ENCODE results near the gene RERE. TPM values are rescaled to one million over a fixed set of nuclear protein-coding genes. Genes with fewer than 3 reads are reported as not detected.
A peak's percentile ranks its signal among the peaks of the same experiment; 100 is the strongest.

Gene RERE
- total RNA-seq, 1 experiment from 2014 or later, result 9.8 TPM

DNA sequence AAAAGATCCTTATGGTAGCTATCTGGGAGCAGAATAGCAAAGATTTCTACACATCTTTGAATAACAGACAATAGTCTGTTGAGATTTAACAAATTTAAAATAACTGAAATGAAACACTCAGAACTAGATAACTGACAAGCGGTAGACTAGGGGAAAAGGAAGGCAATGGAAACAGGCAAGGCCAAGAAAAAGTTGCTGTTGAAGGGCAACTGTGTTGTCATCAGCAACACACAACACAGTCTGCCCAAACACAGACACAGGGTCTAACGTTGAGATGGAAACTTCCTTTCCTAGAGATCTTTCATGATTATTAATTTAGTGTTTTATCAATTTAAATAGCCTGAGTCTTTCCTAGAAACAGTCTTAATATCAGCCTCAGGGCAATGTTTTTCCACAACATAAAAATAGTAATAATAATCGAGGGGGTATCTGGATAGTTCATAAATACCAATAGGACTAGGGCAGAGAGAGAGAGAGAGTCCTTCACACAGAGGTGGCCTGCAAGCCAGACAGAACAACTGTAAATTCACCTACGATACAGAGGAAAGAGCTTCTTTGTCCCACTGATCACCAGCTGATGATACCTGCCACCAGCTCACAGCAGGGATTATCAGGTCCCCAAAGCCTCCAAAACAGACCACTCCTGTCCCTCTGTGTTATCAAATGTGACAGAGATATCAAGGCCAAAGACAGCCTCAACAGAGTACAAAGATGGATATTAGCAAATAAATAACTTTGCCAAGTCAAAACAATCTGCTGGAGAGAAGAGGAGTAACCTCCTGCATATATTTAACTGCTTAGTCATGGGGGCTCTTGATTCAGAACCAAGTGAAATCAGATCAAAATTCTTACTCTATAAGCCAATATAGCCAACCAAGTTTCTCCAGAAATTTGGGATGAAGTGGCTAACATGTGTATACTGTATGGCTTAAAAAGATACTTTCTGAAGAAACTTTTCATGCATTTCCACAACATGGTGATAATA, 254.3 kb downstream of the RERE start:
- in situ Hi-C loops (cut with HindIII; ENCODE audit: low pct_unique_long_range_greater_than_20kb, low sequenced_read_pairs), result no loop called here
- DNase-seq (ENCODE audit: low read depth), result peak; percentile 41

DNA sequence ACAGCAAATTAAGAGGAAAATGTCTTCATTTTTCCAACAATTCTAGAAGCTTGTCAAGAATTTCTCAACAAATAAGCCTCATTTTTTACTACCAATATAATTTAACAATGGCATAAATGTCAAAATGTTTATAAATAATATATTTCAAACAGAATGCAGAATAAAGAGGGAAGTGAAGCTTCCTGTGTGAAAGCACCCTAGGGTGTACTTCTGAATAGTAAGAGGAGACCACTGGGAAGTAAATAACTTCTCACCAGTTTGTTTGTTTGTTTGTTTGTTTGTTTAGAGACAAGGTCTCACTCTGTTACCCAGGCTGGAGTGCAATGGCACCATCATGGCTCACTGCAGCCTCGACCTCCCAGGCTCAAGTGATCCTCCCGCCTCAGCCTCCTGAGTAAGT, 255.2 kb downstream of the RERE start:
- in situ Hi-C loops (cut with HindIII; ENCODE audit: low pct_unique_long_range_greater_than_20kb, low sequenced_read_pairs), result no loop called here
- DNase-seq (ENCODE audit: low read depth), result no peak

DNA sequence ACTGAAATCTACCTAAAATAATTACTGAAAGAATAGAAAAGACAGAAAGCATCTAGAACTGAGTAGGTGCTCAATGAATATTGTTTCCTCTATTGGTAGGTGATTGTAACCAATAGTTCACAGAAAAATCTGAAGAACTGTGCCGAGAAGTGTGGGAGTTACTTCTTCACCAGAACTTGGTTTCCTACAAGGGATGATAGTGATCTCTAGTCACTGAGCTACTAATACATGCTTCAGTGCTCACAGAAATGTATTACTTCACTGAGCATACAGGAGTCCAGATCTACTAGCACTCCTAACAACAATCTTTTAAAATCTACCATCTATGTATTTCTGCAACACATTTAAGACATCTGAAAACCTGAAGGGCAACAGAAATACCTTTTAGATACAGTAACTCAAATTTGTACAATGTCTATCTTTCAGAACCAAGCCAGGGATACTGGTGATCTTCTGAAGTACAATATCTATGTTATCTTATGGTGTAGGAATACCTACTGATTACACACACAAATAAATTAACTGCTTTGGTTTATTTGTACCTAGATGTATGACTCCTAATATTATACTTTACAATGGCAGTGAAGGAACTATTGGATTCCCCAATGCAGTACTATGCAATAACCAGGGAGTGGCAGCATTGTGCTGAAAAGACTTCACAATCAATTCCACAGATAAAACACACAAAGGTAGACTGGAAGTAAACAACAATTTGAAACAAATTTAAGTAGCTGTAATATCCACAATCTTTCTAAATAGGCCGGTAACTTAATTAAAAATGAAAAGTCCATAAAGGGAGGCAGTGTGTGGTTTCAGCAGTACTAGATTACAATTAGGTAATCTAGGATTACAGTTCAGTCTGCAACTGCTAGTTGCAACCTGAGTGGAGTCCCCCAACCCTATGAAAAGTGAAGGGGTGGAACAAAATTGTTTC, 256.6 kb downstream of the RERE start:
- in situ Hi-C loops (cut with HindIII; ENCODE audit: low pct_unique_long_range_greater_than_20kb, low sequenced_read_pairs), result no loop called here
- DNase-seq (ENCODE audit: low read depth), result peak; percentile 54

DNA sequence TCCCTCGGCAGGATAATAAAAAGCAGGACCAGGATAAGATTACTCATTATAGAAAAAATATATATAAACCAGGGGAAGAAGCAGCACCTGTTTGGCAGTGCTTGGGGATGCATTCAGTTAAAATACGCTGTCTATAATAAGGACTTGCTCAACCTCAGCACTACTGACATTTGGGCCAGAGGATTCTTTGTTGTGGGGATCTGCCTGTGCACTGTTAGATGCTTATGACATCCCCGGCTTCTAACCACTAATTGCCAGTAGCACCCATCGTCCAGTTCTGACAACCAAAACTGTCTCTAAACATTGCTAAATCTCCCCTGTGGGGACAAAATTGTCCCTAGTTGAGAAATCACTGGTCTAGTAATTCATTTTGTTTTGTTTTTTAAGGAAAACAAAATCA, 257.4 kb downstream of the RERE start:
- DNase-seq (ENCODE audit: low read depth), result no peak
- in situ Hi-C loops (cut with HindIII; ENCODE audit: low pct_unique_long_range_greater_than_20kb, low sequenced_read_pairs), result no loop called here

DNA sequence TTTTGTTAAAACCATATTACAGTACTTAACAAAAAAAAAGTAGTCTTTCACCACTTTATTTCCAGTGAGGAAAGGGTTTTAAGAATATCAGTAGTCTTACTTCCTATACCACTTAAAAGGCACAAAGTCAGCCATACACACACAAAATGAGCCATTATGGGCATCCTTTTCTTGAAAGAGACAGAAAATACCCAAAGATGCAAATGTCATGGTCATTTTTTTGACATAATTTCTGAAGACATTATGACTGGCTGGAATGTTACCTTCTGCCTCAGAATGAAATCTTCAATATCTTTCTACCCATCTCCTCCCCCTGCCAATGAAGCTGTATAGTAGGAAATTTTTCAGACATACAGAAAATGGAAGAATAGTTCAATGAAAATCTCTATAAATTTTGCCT, 261.9 kb downstream of the RERE start:
- DNase-seq (ENCODE audit: low read depth), result no peak
- in situ Hi-C loops (cut with HindIII; ENCODE audit: low pct_unique_long_range_greater_than_20kb, low sequenced_read_pairs), result no loop called here

DNA sequence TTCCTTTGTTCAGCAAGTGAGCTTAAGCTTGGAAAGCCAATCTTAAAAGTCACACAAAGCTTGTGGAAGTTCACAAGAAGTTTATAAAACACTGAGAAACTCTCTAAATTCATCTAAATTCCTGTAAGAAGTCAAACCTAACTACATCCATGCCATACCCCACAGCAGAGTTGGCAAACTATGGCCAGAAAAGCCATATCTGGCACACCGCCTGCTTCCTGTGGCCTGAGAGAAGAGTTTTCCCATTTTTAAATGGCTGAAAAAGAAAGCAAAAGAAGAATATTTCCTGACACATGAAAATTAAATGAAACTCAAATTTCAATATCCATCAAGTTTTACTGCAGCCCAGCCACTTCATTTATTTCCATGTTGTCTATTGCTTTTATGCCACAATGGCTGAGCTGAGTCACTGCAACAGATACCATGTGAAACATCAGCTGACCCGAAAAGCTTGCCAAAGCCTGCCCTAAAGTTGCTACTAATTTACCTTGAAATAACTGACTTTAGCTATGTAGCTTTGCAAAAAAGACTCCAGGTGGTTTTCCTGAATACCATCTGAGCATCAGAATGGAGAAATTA, 262.4 kb downstream of the RERE start:
- DNase-seq (ENCODE audit: low read depth), result peak; percentile 37
- in situ Hi-C loops (cut with HindIII; ENCODE audit: low pct_unique_long_range_greater_than_20kb, low sequenced_read_pairs), result no loop called here

DNA sequence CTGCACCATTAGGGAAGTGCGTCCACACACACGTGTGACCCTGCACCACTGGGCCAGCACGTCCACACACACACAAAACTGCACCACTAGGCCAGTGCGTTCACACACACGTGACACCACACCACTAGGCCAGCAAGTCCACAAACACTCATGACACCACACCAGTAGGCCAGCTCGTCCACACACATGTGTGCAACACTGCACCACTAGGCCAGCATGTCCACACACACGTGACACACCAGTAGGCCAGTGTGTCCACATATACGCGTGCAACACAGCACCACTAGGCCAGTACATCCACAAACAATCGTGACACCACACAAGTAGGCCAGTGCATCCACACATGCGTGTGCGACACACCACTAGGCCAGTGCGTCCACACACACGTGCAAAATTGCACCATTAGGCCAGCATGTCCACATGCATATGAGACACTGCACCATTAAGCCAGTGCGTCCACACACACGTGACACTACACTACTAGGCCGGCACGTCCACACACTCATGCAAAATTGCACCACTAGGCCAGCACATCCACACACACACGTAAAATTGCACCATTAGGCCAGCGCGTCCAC, 264.5 kb downstream of the RERE start:
- in situ Hi-C loops (cut with HindIII; ENCODE audit: low pct_unique_long_range_greater_than_20kb, low sequenced_read_pairs), result no loop called here
- DNase-seq (ENCODE audit: low read depth), result no peak

DNA sequence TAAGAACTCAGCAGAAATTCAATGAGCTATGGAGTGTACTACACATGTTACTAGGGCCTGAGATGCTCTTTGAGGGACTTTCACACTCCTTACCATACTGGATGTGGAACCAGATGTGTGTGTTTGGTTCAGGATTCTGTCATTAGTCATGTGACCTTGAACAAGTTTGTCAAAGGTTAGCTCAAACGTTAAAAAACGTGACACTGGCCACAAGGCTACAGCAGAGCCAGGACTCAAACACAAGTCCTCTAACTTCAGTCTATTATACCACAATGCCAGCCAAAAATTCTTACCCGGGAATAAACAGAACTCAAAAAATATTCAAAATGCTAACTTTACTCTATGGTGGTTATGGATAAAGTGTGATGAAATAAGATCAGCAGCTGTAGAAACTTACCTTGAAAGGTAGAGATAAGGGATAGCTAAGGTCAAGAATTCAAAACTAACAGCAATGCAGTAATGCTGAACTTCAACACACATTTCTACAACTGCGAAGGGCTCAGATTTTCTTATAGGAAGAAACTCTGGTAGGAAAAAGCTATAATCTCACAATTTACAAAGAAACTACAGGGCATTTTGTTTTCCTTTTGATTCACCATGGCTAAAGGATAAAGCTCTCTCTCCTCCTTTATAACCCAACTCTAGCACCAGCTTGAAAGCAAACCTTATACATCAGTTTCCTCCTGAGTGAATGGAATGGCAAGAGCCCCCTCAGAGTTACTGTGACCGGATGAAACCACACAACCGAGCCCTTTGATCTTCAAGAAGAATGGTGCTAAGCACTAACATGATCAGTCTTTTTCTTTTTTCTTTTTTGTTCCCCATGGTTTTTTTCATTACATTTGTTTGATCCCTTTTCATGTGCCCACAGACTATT, 265.6 kb downstream of the RERE start:
- DNase-seq (ENCODE audit: low read depth), result no peak
- in situ Hi-C loops (cut with HindIII; ENCODE audit: low pct_unique_long_range_greater_than_20kb, low sequenced_read_pairs), result no loop called here

DNA sequence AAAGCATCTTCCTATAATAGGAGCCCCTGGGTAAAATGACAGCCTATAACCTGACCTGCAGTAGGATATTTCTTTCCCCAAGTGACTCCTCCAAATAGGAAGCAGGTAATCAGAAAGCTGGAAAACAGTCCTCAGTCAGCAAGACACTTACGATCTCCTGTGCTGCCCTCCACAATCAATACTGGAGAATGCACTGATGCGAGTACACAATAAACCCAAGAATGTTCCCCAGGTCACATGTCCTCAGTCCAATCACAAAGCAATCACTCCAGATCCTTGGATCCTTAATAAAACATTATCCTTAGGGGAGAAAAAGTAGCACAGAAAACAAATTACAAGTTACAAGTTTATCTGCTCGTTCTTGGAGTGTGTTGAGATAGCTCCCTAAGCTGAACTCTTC, 266.4 kb downstream of the RERE start:
- DNase-seq (ENCODE audit: low read depth), result no peak
- in situ Hi-C loops (cut with HindIII; ENCODE audit: low pct_unique_long_range_greater_than_20kb, low sequenced_read_pairs), result no loop called here

DNA sequence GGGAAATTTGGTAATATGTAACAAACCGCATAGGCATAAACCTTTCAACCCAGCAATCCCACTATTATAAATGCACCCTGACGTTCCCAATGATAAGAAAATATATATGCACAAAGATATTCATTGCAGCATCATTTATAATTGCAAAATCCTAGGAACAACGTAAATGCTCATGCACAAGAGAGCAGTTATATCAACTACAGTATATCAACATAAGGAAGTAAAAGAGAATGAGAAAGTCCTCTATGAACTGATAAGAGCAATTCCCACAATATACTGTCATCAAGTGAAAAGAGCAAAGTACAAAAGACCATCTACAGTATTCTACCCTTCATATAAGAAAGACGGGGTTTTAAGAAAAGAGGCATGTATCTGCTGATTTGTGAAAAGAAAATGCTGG, 269.6 kb downstream of the RERE start:
- DNase-seq (ENCODE audit: low read depth), result no peak
- in situ Hi-C loops (cut with HindIII; ENCODE audit: low pct_unique_long_range_greater_than_20kb, low sequenced_read_pairs), result no loop called here

DNA sequence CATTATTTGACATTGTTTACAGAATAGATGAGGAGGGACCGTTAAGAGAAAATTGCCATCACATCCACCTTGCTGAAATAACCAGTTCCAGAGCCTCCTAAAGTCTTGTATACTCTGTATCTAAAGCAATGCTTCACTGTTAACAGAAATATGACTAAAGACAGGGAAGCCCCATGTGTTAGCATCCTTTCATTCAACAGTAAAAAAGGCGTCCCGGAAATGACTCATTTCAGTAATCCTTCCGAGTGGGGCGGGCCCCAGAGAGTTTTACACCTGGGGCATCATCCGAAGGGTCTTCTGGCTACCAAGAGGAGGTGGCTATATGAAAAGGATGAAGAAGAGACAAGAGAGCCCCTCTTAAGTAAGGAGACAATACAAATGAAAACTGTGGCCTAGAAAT, 272.4 kb downstream of the RERE start:
- DNase-seq (ENCODE audit: low read depth), result no peak
- in situ Hi-C loops (cut with HindIII; ENCODE audit: low pct_unique_long_range_greater_than_20kb, low sequenced_read_pairs), result no loop called here

DNA sequence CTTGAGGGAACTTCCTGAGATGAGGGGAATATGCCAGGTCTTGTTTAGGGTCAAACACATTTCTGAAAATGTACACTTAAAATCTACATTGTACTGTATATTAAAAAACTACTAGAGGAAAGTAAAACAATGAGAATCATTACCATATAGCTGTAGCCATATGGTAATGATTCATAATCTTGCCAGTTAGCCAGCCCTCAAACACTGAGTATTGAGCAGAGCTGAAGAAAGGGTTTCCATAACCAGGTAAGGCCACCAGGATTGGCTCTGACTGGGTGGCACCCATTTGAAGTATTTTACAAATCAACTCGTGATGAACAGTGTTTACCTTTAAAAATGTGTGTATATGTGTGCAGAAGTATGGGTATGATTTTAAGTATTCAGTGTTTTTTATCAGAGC, 272.8 kb downstream of the RERE start:
- DNase-seq (ENCODE audit: low read depth), result no peak
- in situ Hi-C loops (cut with HindIII; ENCODE audit: low pct_unique_long_range_greater_than_20kb, low sequenced_read_pairs), result no loop called here

DNA sequence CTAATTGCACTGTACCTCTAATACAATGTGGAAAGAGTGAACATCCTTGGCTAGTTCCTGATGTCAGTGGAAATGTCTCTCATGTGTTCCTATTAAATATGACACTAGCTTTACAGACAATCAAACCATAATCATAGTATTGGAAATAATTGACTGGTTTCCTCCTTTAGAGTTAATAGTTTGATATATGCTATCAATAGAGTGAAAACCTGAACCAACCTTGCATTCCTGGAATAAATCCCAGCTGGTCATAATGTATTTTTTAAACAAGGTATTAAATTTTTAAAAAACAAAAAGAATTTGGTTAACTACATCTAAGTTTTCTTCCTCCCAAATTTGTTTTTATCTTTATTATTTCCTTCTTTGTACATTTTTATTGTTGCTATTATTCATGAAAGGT, 273.5 kb downstream of the RERE start:
- DNase-seq (ENCODE audit: low read depth), result no peak
- in situ Hi-C loops (cut with HindIII; ENCODE audit: low pct_unique_long_range_greater_than_20kb, low sequenced_read_pairs), result no loop called here

DNA sequence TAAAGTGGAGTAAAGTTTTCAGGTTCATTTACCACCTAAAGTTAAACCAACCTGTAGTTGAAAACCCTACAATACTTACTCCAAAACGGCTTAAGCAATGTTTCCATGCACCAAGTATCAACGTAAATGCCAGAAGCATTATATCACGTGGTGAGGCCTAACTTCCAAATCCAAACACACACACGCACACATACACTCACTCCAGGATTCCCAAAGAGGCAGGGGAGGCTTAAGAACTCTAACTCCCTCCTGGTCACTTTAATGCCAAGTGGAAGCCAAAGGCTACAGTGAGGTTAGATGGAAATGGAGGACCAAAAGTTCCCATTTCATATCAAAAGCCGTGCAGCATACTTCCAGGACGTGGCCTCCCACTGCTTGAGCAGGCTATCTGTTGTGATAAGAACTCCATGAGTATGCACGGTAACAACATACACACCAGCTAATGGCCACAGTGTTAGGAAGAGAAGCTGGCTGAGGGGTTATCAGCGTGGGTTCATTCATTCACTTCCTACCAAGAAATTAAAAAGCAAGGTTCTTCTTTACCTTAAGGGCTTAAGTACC, 275.4 kb downstream of the RERE start:
- in situ Hi-C loops (cut with HindIII; ENCODE audit: low pct_unique_long_range_greater_than_20kb, low sequenced_read_pairs), result no loop called here
- DNase-seq (ENCODE audit: low read depth), result no peak

DNA sequence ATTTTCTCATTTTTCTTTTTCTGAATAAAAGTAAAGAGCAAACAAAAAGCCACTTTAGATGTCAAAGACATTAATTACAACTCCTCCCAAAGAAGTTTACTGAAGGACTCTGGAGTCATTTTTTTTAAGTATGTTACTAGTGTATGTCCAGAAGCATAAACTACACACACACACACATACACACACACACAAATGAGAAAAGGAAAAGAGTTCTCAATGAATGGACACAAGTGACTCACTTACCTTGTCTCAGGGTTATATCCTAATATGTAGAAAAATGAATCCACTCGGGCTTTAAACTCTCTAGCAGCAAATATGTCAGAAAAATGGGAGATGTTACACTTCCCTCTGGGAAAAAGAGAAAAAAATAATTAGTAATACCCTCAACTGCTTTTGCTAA, 276.5 kb downstream of the RERE start:
- DNase-seq (ENCODE audit: low read depth), result no peak
- in situ Hi-C loops (cut with HindIII; ENCODE audit: low pct_unique_long_range_greater_than_20kb, low sequenced_read_pairs), result no loop called here

DNA sequence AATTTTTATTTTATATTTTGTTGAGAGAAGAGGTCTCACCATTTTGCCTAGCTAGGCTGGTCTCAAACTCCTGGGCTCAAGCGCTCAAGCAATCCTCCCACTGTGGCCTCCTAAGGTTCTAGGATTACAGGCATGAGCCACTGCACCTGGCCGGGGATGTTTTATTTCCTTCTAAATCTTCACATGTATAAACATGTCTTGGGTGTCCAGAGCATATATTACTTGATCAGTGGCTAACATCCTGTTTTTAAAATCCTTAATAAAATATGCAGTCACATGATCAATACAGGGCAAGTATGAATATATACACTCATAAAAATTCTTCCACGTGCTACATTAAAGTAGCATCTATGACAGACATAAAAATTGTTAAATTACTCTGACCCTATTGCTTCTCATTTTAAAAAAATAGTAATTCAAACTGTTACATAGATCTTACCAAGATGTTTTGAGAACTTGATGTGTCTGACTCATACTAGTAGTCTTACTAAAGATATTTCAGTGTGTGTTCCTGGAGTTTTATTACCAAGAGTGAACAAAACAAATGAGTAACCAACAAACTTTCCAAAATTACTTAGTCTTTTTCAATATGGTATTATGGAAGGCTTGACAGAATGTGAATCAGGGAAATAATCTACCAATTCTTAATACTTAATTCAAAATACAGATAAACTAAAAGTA, 277.0 kb downstream of the RERE start:
- no peak for DNase-seq (ENCODE audit: low read depth)
- in situ Hi-C loops (cut with HindIII; ENCODE audit: low pct_unique_long_range_greater_than_20kb, low sequenced_read_pairs), result no loop called here

DNA sequence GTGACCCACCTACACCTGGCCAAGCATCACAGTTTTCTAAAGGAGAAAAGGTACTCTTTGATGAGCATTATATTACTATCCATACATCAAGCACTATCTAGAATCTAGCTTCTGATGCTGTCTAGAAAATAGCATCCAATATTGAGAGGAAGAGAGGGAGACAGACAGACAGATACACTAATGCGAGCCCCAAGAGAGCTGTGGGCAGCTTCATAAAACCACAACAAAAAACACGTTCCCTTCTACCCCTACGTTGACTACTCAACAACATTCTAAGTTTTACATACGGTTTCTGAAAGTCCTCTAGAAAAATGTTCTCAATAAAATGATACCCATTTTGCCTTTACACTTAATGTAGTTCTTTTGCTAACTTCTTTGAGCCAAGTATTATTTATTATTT, 277.8 kb downstream of the RERE start:
- no peak for DNase-seq (ENCODE audit: low read depth)
- in situ Hi-C loops (cut with HindIII; ENCODE audit: low pct_unique_long_range_greater_than_20kb, low sequenced_read_pairs), result no loop called here

Measured in Caki2 (cell line).